Kidney (tissue), 14 donors: ENCODE results near the gene LTBP4. TPM values are rescaled to one million over a fixed set of nuclear protein-coding genes. Genes with fewer than 3 reads are reported as not detected.

Experiments
- DNase-seq, 5 donors: peaks; one replicate each; pipeline ENCODE4 v3.0.0-alpha.2; 2013 to 2020
- FAIRE-seq: peaks from 2 replicates; lab custom pipeline; 2012; peaks lifted over from hg19 to GRCh38; lab: Jason Lieb, UNC
- H3K27ac ChIP-seq, 2 donors: one replicate each; pipeline ENCODE4 v1.7.0; 2013; ENCODE audit warnings: low read depth in 2 of 2, low read length in 2 of 2, inconsistent platforms in 1 of 2
- H3K27me3 ChIP-seq: one replicate; pipeline ENCODE4 v1.7.1; 2013; ENCODE audit warnings: low read length, inconsistent platforms; ENCODE audit not compliant: control insufficient read depth, insufficient read depth
- H3K36me3 ChIP-seq, 3 donors: one replicate each; pipeline versions ENCODE4 v1.7.0 to v1.7.1; 2013; ENCODE audit warnings: low read length in 3 of 3, control low read depth in 1 of 3, inconsistent platforms in 1 of 3; ENCODE audit not compliant: insufficient read depth in 3 of 3, control insufficient read depth in 2 of 3
- H3K4me1 ChIP-seq, 3 donors: one replicate each; pipeline versions ENCODE4 v1.7.0 to v1.7.1; 2013; ENCODE audit warnings: low read length in 3 of 3, inconsistent platforms in 1 of 3, low read depth in 1 of 3; ENCODE audit not compliant: control insufficient read depth in 2 of 3, insufficient read depth in 2 of 3
- H3K4me3 ChIP-seq, 3 donors: one replicate each; pipeline versions ENCODE4 v1.7.0 to v1.8.1; 2013; ENCODE audit warnings: low read length in 3 of 3, control low read depth in 1 of 3, inconsistent platforms in 1 of 3
- H3K9ac ChIP-seq, 3 donors: one replicate each; pipeline versions ENCODE4 v1.7.0 to v1.7.1; 2013; ENCODE audit warnings: low read length in 3 of 3, control low read depth in 1 of 3, inconsistent platforms in 1 of 3
- H3K9me3 ChIP-seq, 3 donors: one replicate each; pipeline versions ENCODE4 v1.7.0 to v1.7.1; 2013; ENCODE audit warnings: low read length in 3 of 3, control low read depth in 1 of 3, inconsistent platforms in 1 of 3; ENCODE audit not compliant: control insufficient read depth in 2 of 3, insufficient read depth in 1 of 3
- intact Hi-C: fragments of 100-400 bp; cut with DNase I; formaldehyde crosslinking; loops from one replicate; pipeline ENCODE4 v1.11.1; 2022
- polyA plus RNA-seq: library from polyadenylated mRNA; stranded (reverse); fragments of 350-450 nt; fragmentation: Illumina TruSeq; extraction: RNeasy Lipid Tissue Mini Kit (QIAGEN cat#74804); gene quantifications from one replicate; pipeline ENCODE4 v1.2.3, GENCODE V29; 2014; ENCODE audit warnings: low read depth, low replicate concordance; ENCODE audit not compliant: insufficient read depth
- total RNA-seq: library from RNA; stranded (reverse); fragmentation: NEBNext Ultra II Directional; extraction: Animal tissue kit (Norgen Biotek cat#: 25700); gene quantifications from one replicate; pipeline ENCODE4 v1.2.1, GENCODE V29; 2021
- TF ChIP-seq, protein P1 (sequence below): IDR thresholded peaks from 3 replicates; pipeline ENCODE4 v1.5.1; 2012; ENCODE audit warnings: mild to moderate bottlenecking, moderate library complexity, borderline replicate concordance; ENCODE audit not compliant: insufficient read depth; ENCODE audit errors: extremely low read depth
- donor health status: control.
- donor health status: control.
- donor health status: control.
- donor health status: control.
- donor health status: control.
- donor health status: DM: yes; HTN: yes; CAD: no.
- donor health status: Normal renal cell carcinoma (clear cell type).

LTBP4 gene
- total and polyA plus RNA-seq, 2 donors from 2014 or later: 52.1 to 155 TPM

DNA sequence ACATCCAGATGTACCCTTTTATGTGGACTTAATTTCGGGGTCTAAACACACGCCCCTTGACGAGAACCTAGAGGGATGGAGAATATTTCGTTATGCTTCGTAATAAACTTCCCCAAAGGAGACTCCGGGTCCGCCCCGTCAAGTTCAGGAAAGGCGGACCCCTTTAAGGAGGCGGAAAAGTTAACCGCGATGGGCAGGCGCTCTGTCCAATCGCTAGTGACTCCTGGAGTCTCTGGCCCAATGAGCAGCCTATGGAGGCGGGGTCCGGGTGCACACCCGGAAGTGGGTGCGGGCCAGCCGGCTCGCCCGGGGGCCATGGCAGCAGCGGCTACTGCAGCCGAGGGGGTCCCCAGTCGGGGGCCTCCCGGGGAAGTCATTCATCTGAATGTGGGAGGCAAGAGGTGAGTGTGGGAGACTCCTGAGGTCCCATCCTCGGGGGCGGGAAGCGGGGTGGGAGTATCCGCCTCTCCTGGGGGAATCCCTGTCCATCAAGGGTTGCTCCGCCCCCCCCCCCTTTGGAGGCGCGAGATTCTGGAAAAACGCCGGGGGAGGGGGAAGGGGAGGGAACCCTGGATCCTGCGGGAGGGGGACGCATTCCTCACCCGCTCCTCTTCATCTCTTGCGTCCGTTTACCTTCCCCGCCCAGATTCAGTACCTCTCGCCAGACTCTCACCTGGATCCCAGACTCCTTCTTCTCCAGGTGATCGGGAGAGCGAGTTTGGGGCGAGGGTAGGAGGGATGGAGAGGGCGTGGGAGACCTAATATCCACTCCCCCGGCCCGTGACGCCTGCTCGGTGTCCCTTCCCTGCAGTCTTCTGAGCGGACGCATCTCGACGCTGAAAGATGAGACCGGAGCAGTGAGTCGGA lies 24.4 kb upstream of the LTBP4 start, which contains the start of gene SHKBP1:
SHKBP1 (plus strand) TSS at position 289 of the 867 bp plus-strand sequence; CDS start at position 316, 27 bp downstream.
- intact Hi-C loops: no loop called here
- Histone ChIP-seq H3K4me1 (peaks cover 0 to 9% (median 0%) of the 10 kb centered on the region in 3 donors), H3K9ac (peak within 1 kb of the TSS; percentile 7 to 94 (median 80)), H3K4me3 (peak within 1 kb of the TSS; percentile 60 to 93 (median 92)), H3K36me3 (peaks cover 0 to 6% (median 6%) of the 10 kb centered on the region in 3 donors), H3K27ac (peak within 1 kb of the TSS; percentile 47 to 51), H3K9me3 (no peaks in the 10 kb centered on the region), H3K27me3 (no peaks in the 10 kb centered on the region)
- TF ChIP-seq, protein P1, sequence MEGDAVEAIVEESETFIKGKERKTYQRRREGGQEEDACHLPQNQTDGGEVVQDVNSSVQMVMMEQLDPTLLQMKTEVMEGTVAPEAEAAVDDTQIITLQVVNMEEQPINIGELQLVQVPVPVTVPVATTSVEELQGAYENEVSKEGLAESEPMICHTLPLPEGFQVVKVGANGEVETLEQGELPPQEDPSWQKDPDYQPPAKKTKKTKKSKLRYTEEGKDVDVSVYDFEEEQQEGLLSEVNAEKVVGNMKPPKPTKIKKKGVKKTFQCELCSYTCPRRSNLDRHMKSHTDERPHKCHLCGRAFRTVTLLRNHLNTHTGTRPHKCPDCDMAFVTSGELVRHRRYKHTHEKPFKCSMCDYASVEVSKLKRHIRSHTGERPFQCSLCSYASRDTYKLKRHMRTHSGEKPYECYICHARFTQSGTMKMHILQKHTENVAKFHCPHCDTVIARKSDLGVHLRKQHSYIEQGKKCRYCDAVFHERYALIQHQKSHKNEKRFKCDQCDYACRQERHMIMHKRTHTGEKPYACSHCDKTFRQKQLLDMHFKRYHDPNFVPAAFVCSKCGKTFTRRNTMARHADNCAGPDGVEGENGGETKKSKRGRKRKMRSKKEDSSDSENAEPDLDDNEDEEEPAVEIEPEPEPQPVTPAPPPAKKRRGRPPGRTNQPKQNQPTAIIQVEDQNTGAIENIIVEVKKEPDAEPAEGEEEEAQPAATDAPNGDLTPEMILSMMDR: no peak
- DNase-seq (peak; percentile 96 to 98 (median 97)), FAIRE-seq (no peak)

GRCh38 chr19:40578442-40578908 lies 22.7 kb upstream of the LTBP4 start:
- no peak overlapping the region for H3K4me3 ChIP-seq
- no peak overlapping the region for H3K27ac ChIP-seq
- intact Hi-C loops: no loop called here
- no peak for FAIRE-seq
- no peaks in the 10 kb centered on the region for H3K9me3 ChIP-seq
- H3K27me3 ChIP-seq: no peaks in the 10 kb centered on the region
- DNase-seq: peak in 3 of 5 donors; percentile 38 to 58 (median 52)
- peaks cover 0 to 9% (median 0%) of the 10 kb centered on the region in 3 donors for H3K4me1 ChIP-seq
- TF ChIP-seq, protein P1: no peak
- H3K36me3 ChIP-seq: peaks cover 0 to 13% (median 6%) of the 10 kb centered on the region in 3 donors
- no peak overlapping the region for H3K9ac ChIP-seq

DNA sequence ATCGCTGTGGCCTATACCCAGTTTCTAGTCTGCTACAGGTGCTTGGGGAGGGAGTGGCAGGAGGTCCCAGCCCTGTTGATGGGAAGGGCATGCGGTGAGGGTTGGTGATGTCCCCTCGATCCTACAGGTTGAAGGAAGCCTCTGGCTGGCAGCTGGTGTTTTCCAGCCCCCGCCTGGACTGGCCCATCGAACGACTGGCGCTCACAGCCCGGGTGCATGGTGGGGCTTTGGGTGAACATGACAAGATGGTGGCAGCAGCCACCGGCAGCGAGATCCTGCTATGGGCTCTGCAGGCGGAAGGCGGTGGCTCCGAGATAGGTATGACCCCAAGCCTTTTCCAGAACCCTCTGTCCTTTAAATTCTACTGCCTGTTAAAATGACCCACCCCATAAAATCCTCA lies 20.6 kb upstream of the LTBP4 start:
- Histone ChIP-seq H3K27ac (no peak overlapping the region), H3K4me3 (no peak overlapping the region), H3K9ac (no peak overlapping the region), H3K9me3 (no peaks in the 10 kb centered on the region), H3K27me3 (no peaks in the 10 kb centered on the region), H3K36me3 (peaks cover 0 to 13% (median 8%) of the 10 kb centered on the region in 3 donors), H3K4me1 (peaks cover 0 to 9% (median 0%) of the 10 kb centered on the region in 3 donors)
- TF ChIP-seq, protein P1: no peak
- no peak for DNase-seq
- no peak for FAIRE-seq
- intact Hi-C loops: no loop called here
